SKM-1 (cell line): ENCODE measurements around the gene ANAPC7.
"Not testable (repeated sequence)": the region's sequence is repeated elsewhere in the genome, so short reads cannot be mapped to it uniquely, and the experiment has no call there.

Source experiments
- DNase-seq: peaks from one replicate; lab custom pipeline; 2025; ENCODE audit not compliant: unreplicated experiment; lab: John Stamatoyannopoulos, UW

ANAPC7 gene

GRCh38 chr12:110373962-110374611, 29.4 kb downstream of the ANAPC7 start:
- DNase-seq: no peak

GRCh38 chr12:110373425-110373824, 30.1 kb downstream of the ANAPC7 start:
- DNase-seq: no peak

- DNase-seq: no peak
These were observed 30.5 kb downstream of the ANAPC7 start for GRCh38 chr12:110373025-110373424.

GRCh38 chr12:110372056-110372425, 31.5 kb downstream of the ANAPC7 start:
- no peak for DNase-seq

- no peak for DNase-seq
These were observed 32.0 kb downstream of the ANAPC7 start for GRCh38 chr12:110371408-110372055.

- no peak for DNase-seq
These were observed 32.7 kb downstream of the ANAPC7 start for GRCh38 chr12:110370732-110371231.

- DNase-seq: no peak
These were observed 33.5 kb downstream of the ANAPC7 start for GRCh38 chr12:110369992-110370391.

- no peak for DNase-seq
These were observed 36.2 kb downstream of the ANAPC7 start for GRCh38 chr12:110367181-110367864.

GRCh38 chr12:110366321-110367142, 37.0 kb downstream of the ANAPC7 start:
- no peak for DNase-seq

- no peak for DNase-seq
These were observed 37.8 kb downstream of the ANAPC7 start for GRCh38 chr12:110365489-110366320.

GRCh38 chr12:110361216-110361615, 42.3 kb downstream of the ANAPC7 start:
- no peak for DNase-seq

GRCh38 chr12:110358384-110359097, 45.0 kb downstream of the ANAPC7 start:
- not testable (repeated sequence) for DNase-seq

- no peak for DNase-seq
These were observed 48.4 kb downstream of the ANAPC7 start for GRCh38 chr12:110355073-110355472.

- no peak for DNase-seq
These were observed 49.2 kb downstream of the ANAPC7 start for GRCh38 chr12:110354172-110354780.

- no peak for DNase-seq
These were observed 50.1 kb downstream of the ANAPC7 start for GRCh38 chr12:110353211-110353965.

GRCh38 chr12:110352401-110352800, 51.1 kb downstream of the ANAPC7 start:
- DNase-seq: no peak

GRCh38 chr12:110351119-110351518, 52.4 kb downstream of the ANAPC7 start:
- DNase-seq: no peak

GRCh38 chr12:110349514-110350151, 53.9 kb downstream of the ANAPC7 start:
- no peak for DNase-seq
